GM12873 (cell line): ENCODE results near the gene NACA2.

Source experiments
- CTCF ChIP-seq: IDR thresholded peaks from 2 replicates; pipeline ENCODE4 v1.5.1; 2012; ENCODE audit warnings: low read depth, mild to moderate bottlenecking, moderate library complexity, low read length, control low read depth; ENCODE audit not compliant: insufficient read depth; ENCODE audit errors: missing control alignments

Gene NACA2

DNA sequence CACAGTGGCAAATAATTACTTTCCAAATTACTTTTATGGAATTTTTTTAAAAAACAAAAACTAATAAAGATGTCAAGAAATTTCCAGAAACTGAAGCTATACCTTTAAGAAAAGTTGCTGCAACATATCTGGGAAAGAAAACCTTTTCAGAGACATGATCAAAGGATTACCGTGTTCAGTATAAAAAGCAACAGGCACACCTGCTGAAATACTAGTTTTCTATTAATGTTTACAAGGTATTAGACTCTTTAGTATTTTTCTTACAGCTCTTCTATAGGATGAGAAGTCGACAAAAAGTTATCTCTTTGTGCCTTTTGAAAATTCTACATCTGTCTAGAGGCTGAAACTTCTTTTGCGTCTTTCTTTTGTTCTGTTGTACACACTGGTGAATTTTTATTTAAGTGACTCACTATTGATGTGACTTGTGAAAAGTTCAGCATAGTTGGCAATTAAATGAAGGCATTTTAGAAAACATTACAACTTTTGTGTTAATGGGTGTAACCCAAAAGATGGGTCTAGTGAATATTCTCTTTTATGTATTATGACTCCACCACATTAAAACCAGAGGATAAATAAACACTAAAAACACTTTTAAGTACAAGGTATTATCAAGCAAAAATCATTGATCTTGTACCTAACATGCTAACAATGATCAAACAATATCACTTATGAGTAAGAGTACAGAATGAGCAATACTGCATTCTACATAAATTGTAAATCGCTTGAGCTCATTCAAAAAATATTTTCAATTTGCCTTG lies 23.8 kb downstream of the NACA2 start:
- TF ChIP-seq CTCF, result no peak

DNA sequence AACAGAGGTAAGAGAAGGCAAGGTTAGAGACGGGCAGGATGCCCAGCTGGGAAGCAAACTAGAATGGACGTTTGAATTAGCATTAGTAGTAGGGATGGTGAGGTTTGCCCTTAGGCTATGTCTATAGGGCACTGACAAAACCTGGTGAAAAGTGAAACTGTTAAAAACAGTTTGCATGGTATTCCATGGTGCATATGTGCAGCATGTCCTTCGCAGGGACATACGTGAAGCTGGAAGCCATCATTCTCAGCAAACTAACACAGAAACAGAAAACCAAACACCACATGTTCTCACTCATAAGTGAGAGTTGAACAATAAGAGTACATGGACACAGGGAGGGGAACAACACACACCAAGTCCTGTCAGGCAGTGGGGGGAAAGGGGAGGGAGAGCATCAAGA lies 25.8 kb downstream of the NACA2 start:
- no peak for TF ChIP-seq CTCF

DNA sequence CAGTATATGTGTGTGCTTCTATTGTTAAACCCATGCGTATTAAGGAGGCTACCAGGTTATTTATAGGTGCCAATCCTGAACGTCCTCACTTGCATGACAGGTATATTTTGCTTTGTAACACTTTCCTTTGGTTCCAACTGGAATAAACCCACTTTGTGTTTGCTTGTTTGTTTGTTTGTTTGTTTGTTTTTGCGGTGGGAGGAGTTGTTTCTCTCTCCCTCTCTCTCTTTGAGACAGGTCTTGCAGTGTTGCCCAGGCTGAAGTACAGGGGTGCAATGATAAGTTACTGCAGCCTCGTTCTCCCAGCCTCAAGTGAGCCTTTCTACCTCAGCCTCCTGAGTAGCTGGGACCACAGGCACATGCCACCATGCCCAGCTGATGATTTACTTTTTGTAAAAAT lies 28.7 kb downstream of the NACA2 start:
- no peak for TF ChIP-seq CTCF

- TF ChIP-seq CTCF, result no peak
Observed at GRCh38 chr17:61561354-61561753, 29.7 kb downstream of the NACA2 start.

GRCh38 chr17:61560071-61560470 lies 30.9 kb downstream of the NACA2 start:
- TF ChIP-seq CTCF, result no peak

DNA sequence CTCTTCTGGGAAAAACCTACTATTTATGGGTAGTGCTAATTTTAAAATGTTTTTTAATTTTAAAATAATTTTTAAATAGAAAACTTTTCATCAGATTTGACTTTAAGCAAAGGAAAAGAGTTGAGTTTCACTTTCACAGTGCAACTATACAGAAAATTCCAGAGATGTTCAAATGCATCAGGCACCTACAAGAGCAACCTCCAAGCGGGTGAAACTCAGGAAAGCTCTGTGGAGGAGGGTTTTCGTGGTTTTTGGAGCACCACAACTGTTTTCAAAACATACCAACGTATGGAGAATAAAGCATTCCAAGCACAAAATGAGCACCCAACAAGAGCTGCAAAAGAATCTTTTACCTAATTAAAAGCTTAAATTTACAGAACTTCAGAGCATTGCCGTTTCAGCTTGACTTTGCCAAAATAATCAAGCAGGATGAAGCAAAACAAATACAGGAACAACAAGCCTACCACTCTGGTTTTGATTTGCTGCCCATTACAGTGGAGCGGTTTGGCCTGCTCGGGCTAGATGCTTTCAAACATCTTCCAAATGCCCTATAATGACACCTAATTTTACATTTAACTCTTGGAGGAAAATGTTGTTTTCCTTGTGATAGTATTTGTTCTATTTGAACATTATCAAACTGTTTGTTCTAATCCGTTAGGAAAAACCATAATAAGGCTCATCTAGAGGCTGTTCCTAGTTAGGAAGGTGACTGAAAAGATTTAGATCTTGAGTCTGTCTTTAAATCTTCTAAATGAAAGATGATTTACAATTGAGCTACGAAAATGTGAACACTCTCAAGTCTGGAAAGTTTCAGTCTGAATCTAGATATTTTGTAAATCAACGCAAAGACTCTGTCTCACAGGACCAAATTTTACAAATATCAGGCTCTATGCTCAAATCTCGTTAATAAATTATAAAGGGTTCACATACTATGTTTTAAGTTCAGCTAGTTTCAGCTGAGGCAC lies 34.5 kb downstream of the NACA2 start:
- TF ChIP-seq CTCF, result no peak

GRCh38 chr17:61555127-61555566 lies 35.9 kb downstream of the NACA2 start:
- no peak for TF ChIP-seq CTCF
